Gastrocnemius medialis (tissue), 4 donors: ENCODE results near the gene CYSRT1. TPM values are rescaled to one million over a fixed set of nuclear protein-coding genes. Genes with fewer than 3 reads are reported as not detected.

Experiments
- ATAC-seq, 2 donors: fragments of 150-250 bp; one replicate each; pipeline ENCODE4 v1.9.1; 2016
- DNase-seq, 2 donors: peaks; one replicate each; pipeline ENCODE4 v3.0.0-alpha.2; 2019
- H3K27ac ChIP-seq, 4 donors: fragments of 200-600 bp; sonication (generic); 1 replicate in 1 of 4; 2 replicates in 3 of 4; pipeline ENCODE4 v1.5.1; 2016 to 2018; ENCODE audit warnings: mild to moderate bottlenecking in 2 of 4, moderate library complexity in 1 of 4
- H3K27me3 ChIP-seq, 3 donors: fragments of 200-600 bp; sonication (generic) in 2 of 3; 1 replicate in 1 of 3; 2 replicates in 2 of 3; pipeline versions ENCODE4 v1.5.1 to v1.6.0; 2016 to 2019; ENCODE audit warnings: mild to moderate bottlenecking in 1 of 3, moderate library complexity in 1 of 3
- H3K36me3 ChIP-seq, 2 donors: fragments of 200-600 bp; sonication (generic) in 1 of 2; one replicate each; pipeline ENCODE4 v1.5.1; 2017 to 2018
- H3K4me1 ChIP-seq, 2 donors: fragments of 200-600 bp; sonication (generic) in 1 of 2; one replicate each; pipeline ENCODE4 v1.5.1; 2016 to 2017; ENCODE audit warnings: mild to moderate bottlenecking in 2 of 2
- H3K4me3 ChIP-seq, 4 donors: fragments of 200-600 bp; sonication (generic) in 3 of 4; 1 replicate in 1 of 4; 2 replicates in 3 of 4; pipeline ENCODE4 v1.5.1; 2016 to 2019; ENCODE audit warnings: mild to moderate bottlenecking in 2 of 4
- H3K9me3 ChIP-seq, 3 donors: fragments of 200-600 bp; sonication (generic) in 2 of 3; 1 replicate in 1 of 3; 2 replicates in 2 of 3; pipeline ENCODE4 v1.5.1; 2016 to 2019
- CTCF ChIP-seq, 5 experiments: fragments of 450-650 bp in 3 of 5; fragments of 200-600 bp in 2 of 5; sonication (generic) in 2 of 5; IDR thresholded peaks in 4 of 5; conservative IDR thresholded peaks in 1 of 5; 1 replicate in 4 of 5; 2 replicates in 1 of 5; pipeline ENCODE4 v1.5.1; 2016 to 2019; ENCODE audit warnings: antibody characterized with exemption in 5 of 5, mild to moderate bottlenecking in 3 of 5, moderate library complexity in 3 of 5
- POLR2A ChIP-seq, 2 donors: fragments of 450-650 bp; IDR thresholded peaks; one replicate each; pipeline ENCODE4 v1.6.1; 2017; ENCODE audit warnings: antibody characterized with exemption in 2 of 2, mild to moderate bottlenecking in 2 of 2, moderate library complexity in 2 of 2
- in situ Hi-C, 4 donors: fragments of 200-750 bp; cut with MboI; loops; one replicate each; pipeline versions ENCODE4 v1.15.0 to v1.8.0; 2017; ENCODE audit warnings: low sequenced_read_pairs in 4 of 4
- intact Hi-C: fragments of 100-400 bp; cut with DNase I; formaldehyde crosslinking; loops from one replicate; pipeline ENCODE4 v1.15.1; 2023; ENCODE audit warnings: low total_unique reads
- total RNA-seq, 4 donors: library from RNA; depleted of rRNA; stranded (reverse); fragments of >200 nt; gene quantifications; one replicate each; pipeline versions ENCODE4 v1.1.0 to v1.2.3, GENCODE V29; 2016

Gene CYSRT1
- total RNA-seq, 4 donors from 2014 or later, result 0.42 TPM; not detected in 3

GRCh38 chr9:137231372-137232039 lies 6.5 kb downstream of the CYSRT1 start:
- Histone ChIP-seq H3K9me3 (no peaks in the 10 kb centered on the region), H3K4me3 (no peak overlapping the region), H3K27ac (no peak overlapping the region), H3K4me1 (peaks cover 6 to 12% of the 10 kb centered on the region in 2 donors), H3K27me3 (peaks cover 28 to 55% (median 31%) of the 10 kb centered on the region in 3 donors), H3K36me3 (no peaks in the 10 kb centered on the region)
- DNase-seq, result no peak
- intact Hi-C loops, result loop anchor here (10.0 kb wide), 1 partner anchor 447 kb away; no protein-coding TSS in a partner anchor
- TF ChIP-seq CTCF (IDR thresholded peaks at IDR 0.05 in 4 of 5, conservative IDR thresholded peaks at IDR 0.05 in 1 of 5) (no peak), POLR2A (IDR thresholded peaks at IDR 0.05) (no peak)
- no peak for ATAC-seq
- in situ Hi-C loops, result loop anchor here in 2 of 4 donors (10.0 kb wide), 1 partner anchor 117 kb away; the partner anchor contains the start of gene DPP7 (in 2 of the 2)

- ATAC-seq, result no peak
- TF ChIP-seq POLR2A (IDR thresholded peaks at IDR 0.05), result no peak
- TF ChIP-seq CTCF (IDR thresholded peaks at IDR 0.05 in 4 of 5, conservative IDR thresholded peaks at IDR 0.05 in 1 of 5), result no peak
These were observed 7.1 kb downstream of the CYSRT1 start for GRCh38 chr9:137232101-137232500.

GRCh38 chr9:137232510-137232909 lies 7.5 kb downstream of the CYSRT1 start:
- in situ Hi-C loops (loop anchor here in 2 of 4 donors (10.0 kb wide), 1 partner anchor 118 kb away; the partner anchor contains the start of gene DPP7 (in 2 of the 2)), intact Hi-C loops (loop anchor here (10.0 kb wide), 1 partner anchor 448 kb away; no protein-coding TSS in a partner anchor)
- no peak overlapping the region for H3K27ac ChIP-seq
- H3K9me3 ChIP-seq, result no peaks in the 10 kb centered on the region
- H3K27me3 ChIP-seq, result peaks cover 25 to 55% (median 29%) of the 10 kb centered on the region in 3 donors
- no peak overlapping the region for H3K4me3 ChIP-seq
- H3K36me3 ChIP-seq, result no peaks in the 10 kb centered on the region
- peaks cover 16 to 22% of the 10 kb centered on the region in 2 donors for H3K4me1 ChIP-seq
- TF ChIP-seq CTCF (IDR thresholded peaks at IDR 0.05 in 4 of 5, conservative IDR thresholded peaks at IDR 0.05 in 1 of 5) (no peak), POLR2A (IDR thresholded peaks at IDR 0.05) (no peak)
- no peak for DNase-seq
- no peak for ATAC-seq

More at GRCh38 chr9:137232101-137232500, 7.1 kb downstream of the CYSRT1 start:
- no peaks in the 10 kb centered on the region for H3K36me3 ChIP-seq
- H3K4me1 ChIP-seq, result peaks cover 12 to 18% of the 10 kb centered on the region in 2 donors
- H3K27me3 ChIP-seq, result peaks cover 28 to 55% (median 29%) of the 10 kb centered on the region in 3 donors
- no peaks in the 10 kb centered on the region for H3K9me3 ChIP-seq
- intact Hi-C loops (loop anchor here (10.0 kb wide), 1 partner anchor 447 kb away; no protein-coding TSS in a partner anchor), in situ Hi-C loops (loop anchor here in 2 of 4 donors (10.0 kb wide), 1 partner anchor 117 kb away; the partner anchor contains the start of gene DPP7 (in 2 of the 2))
- no peak overlapping the region for H3K4me3 ChIP-seq
- H3K27ac ChIP-seq, result no peak overlapping the region
- no peak for DNase-seq

GRCh38 chr9:137233143-137233980 lies 8.4 kb downstream of the CYSRT1 start:
- Histone ChIP-seq H3K4me3 (no peak overlapping the region), H3K27ac (no peak overlapping the region), H3K9me3 (no peaks in the 10 kb centered on the region), H3K4me1 (peaks cover 23 to 31% of the 10 kb centered on the region in 2 donors), H3K36me3 (no peaks in the 10 kb centered on the region), H3K27me3 (peaks cover 21 to 47% (median 26%) of the 10 kb centered on the region in 3 donors)
- TF ChIP-seq CTCF (IDR thresholded peaks at IDR 0.05 in 4 of 5, conservative IDR thresholded peaks at IDR 0.05 in 1 of 5) (no peak), POLR2A (IDR thresholded peaks at IDR 0.05) (no peak)
- in situ Hi-C loops, result loop anchor here in 2 of 4 donors (10.0 kb wide), 1 partner anchor 119 kb away; the partner anchor contains the start of gene DPP7 (in 2 of the 2)
- DNase-seq, result no peak
- ATAC-seq, result no peak
- intact Hi-C loops, result loop anchor here (10.0 kb wide), 1 partner anchor 449 kb away; no protein-coding TSS in a partner anchor
